Measurements from ENCODE around the gene UBTD2.

The UBTD2 gene

GRCh38 chr5:172322028-172322965 lies 38.7 kb upstream of the UBTD2 start:
- H3K27me3 ChIP-seq (ENCODE audit: control insufficient read depth in 3 of 3, insufficient read depth in 3 of 3, low read depth in 1 of 3, low read length in 3 of 3) = no peaks in the 10 kb centered on the region
- whole genome bisulfite sequencing, 2 donors (ENCODE audit: extremely low coverage in 2 of 2, insufficient read length in 2 of 2, insufficient replicate concordance in 1 of 2) = no CpG with 5 or more reads among the region's 9 CpGs
- peaks cover 0 to 3% of the 10 kb centered on the region in 2 donors for H3K4me1 ChIP-seq (ENCODE audit: control insufficient read depth in 2 of 2, insufficient read depth in 1 of 2, low read depth in 1 of 2, low read length in 2 of 2)
- H2BK5ac ChIP-seq (ENCODE audit: low read length) = no peak overlapping the region
- no peak overlapping the region for H2BK120ac ChIP-seq (ENCODE audit: low read depth, low read length)
- H2AFZ ChIP-seq (ENCODE audit: low read length) = peak overlapping the region; percentile 81
- H3K18ac ChIP-seq (ENCODE audit: low read length) = no peak overlapping the region
- H2AK5ac ChIP-seq (ENCODE audit: low read depth, low read length) = no peak overlapping the region
- no peak overlapping the region for H3K4me2 ChIP-seq (ENCODE audit: insufficient read depth, low read length, poor library complexity, severe bottlenecking)
- no peaks in the 10 kb centered on the region for H3K9me3 ChIP-seq (replicated peaks in 1 of 2; ENCODE audit: control insufficient read depth in 2 of 2, insufficient read depth in 1 of 2, low read depth in 1 of 2, low read length in 2 of 2)
- H3K23ac ChIP-seq (ENCODE audit: low read depth, low read length, poor library complexity) = no peak overlapping the region
- no peak overlapping the region for H3K9ac ChIP-seq (ENCODE audit: low read depth, low read length, poor library complexity)
- no peak overlapping the region for H3K27ac ChIP-seq (replicated peaks; ENCODE audit: low read length)
- no peak overlapping the region for H4K91ac ChIP-seq (ENCODE audit: low read depth, low read length, poor library complexity)
- no peak for DNase-seq (ENCODE audit: low spot score)
- H3K79me1 ChIP-seq (ENCODE audit: low read depth, low read length) = peaks cover 2% of the 10 kb centered on the region
- no peaks in the 10 kb centered on the region for H3K36me3 ChIP-seq (replicated peaks in 1 of 2; ENCODE audit: control insufficient read depth in 2 of 2, insufficient read depth in 2 of 2, low read length in 2 of 2)
- no peak overlapping the region for H3K4me3 ChIP-seq (ENCODE audit: low read length in 2 of 2)
- no peak overlapping the region for H2BK12ac ChIP-seq (ENCODE audit: low read length)
- no peak overlapping the region for H3K4ac ChIP-seq (ENCODE audit: low read length)
- no peak overlapping the region for H4K8ac ChIP-seq (ENCODE audit: low read depth, low read length)
- no peak overlapping the region for H3K14ac ChIP-seq (ENCODE audit: low read length)
- H2BK15ac ChIP-seq (ENCODE audit: low read length) = no peak overlapping the region

- Histone ChIP-seq H3K36me3 (replicated peaks in 1 of 2; ENCODE audit: control insufficient read depth in 2 of 2, insufficient read depth in 2 of 2, low read length in 2 of 2) (no peaks in the 10 kb centered on the region), H2BK15ac (ENCODE audit: low read length) (no peak overlapping the region), H3K27me3 (ENCODE audit: control insufficient read depth in 3 of 3, insufficient read depth in 3 of 3, low read depth in 1 of 3, low read length in 3 of 3) (no peaks in the 10 kb centered on the region), H2BK12ac (ENCODE audit: low read length) (no peak overlapping the region), H2BK5ac (ENCODE audit: low read length) (no peak overlapping the region), H3K27ac (replicated peaks; ENCODE audit: low read length) (no peak overlapping the region), H3K4me2 (ENCODE audit: insufficient read depth, low read length, poor library complexity, severe bottlenecking) (no peak overlapping the region), H3K9me3 (replicated peaks in 1 of 2; ENCODE audit: control insufficient read depth in 2 of 2, insufficient read depth in 1 of 2, low read depth in 1 of 2, low read length in 2 of 2) (no peaks in the 10 kb centered on the region), H3K4me1 (ENCODE audit: control insufficient read depth in 2 of 2, insufficient read depth in 1 of 2, low read depth in 1 of 2, low read length in 2 of 2) (peaks cover 0 to 3% of the 10 kb centered on the region in 2 donors), H4K8ac (ENCODE audit: low read depth, low read length) (no peak overlapping the region), H3K14ac (ENCODE audit: low read length) (no peak overlapping the region), H3K23ac (ENCODE audit: low read depth, low read length, poor library complexity) (no peak overlapping the region), H3K9ac (ENCODE audit: low read depth, low read length, poor library complexity) (no peak overlapping the region), H2AFZ (ENCODE audit: low read length) (peak overlapping the region; percentile 81), H4K91ac (ENCODE audit: low read depth, low read length, poor library complexity) (no peak overlapping the region), H2BK120ac (ENCODE audit: low read depth, low read length) (no peak overlapping the region), H3K4ac (ENCODE audit: low read length) (no peak overlapping the region), H3K4me3 (ENCODE audit: low read length in 2 of 2) (no peak overlapping the region), H2AK5ac (ENCODE audit: low read depth, low read length) (no peak overlapping the region), H3K18ac (ENCODE audit: low read length) (no peak overlapping the region), H3K79me1 (ENCODE audit: low read depth, low read length) (peaks cover 2% of the 10 kb centered on the region)
- DNase-seq (ENCODE audit: low spot score) = no peak
Measured at GRCh38 chr5:172321593-172321992, 38.0 kb upstream of the UBTD2 start.

DNA sequence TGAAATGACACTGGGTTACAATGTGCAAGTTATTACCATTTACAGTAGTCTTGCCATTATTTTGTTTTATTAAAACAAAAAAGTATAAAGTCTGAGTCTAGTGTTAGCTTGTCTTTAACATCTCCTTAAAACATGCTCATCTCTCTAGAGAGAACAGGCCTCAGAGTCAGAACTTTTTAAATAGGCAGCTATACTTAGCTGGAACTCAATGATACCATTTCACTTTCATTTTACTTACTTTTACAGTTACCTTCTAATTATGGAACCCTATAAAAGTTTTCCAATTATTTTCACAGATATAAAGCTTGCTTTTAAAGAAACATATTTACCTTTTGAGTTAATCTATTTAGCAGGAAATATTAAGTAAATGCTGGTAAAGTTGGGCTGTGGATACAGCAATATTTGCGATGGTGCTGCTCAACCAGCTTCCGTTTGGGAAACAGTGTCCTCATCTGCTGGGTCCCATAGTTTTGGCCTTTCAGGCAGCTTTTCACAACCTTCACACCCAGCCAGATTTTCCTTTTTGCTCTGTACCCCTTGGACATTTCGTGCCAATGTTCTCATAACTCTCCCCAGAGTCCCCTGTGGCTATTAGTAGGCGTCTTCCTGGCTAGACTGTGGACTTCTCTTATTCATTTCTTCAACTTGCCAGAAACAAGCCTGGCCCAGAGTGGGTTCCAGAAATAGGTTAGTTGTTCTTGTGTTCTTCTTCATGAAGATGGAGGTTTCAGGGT lies 36.3 kb upstream of the UBTD2 start:
- no peak overlapping the region for H3K23ac ChIP-seq (ENCODE audit: low read depth, low read length, poor library complexity)
- peaks cover 0 to 3% of the 10 kb centered on the region in 2 donors for H3K4me1 ChIP-seq (ENCODE audit: control insufficient read depth in 2 of 2, insufficient read depth in 1 of 2, low read depth in 1 of 2, low read length in 2 of 2)
- H2AK5ac ChIP-seq (ENCODE audit: low read depth, low read length) = no peak overlapping the region
- H2BK120ac ChIP-seq (ENCODE audit: low read depth, low read length) = no peak overlapping the region
- H3K27me3 ChIP-seq (ENCODE audit: control insufficient read depth in 3 of 3, insufficient read depth in 3 of 3, low read depth in 1 of 3, low read length in 3 of 3) = no peaks in the 10 kb centered on the region
- no peak for DNase-seq (ENCODE audit: low spot score)
- H3K9ac ChIP-seq (ENCODE audit: low read depth, low read length, poor library complexity) = no peak overlapping the region
- no CpG with 5 or more reads among the region's 4 CpGs for WGBS, 2 donors (ENCODE audit: extremely low coverage in 2 of 2, insufficient read length in 2 of 2, insufficient replicate concordance in 1 of 2)
- no peak overlapping the region for H2BK12ac ChIP-seq (ENCODE audit: low read length)
- H2BK5ac ChIP-seq (ENCODE audit: low read length) = no peak overlapping the region
- no peak overlapping the region for H3K4me2 ChIP-seq (ENCODE audit: insufficient read depth, low read length, poor library complexity, severe bottlenecking)
- no peak overlapping the region for H3K4me3 ChIP-seq (ENCODE audit: low read length in 2 of 2)
- no peak overlapping the region for H3K27ac ChIP-seq (replicated peaks; ENCODE audit: low read length)
- no peak overlapping the region for H3K18ac ChIP-seq (ENCODE audit: low read length)
- H3K79me1 ChIP-seq (ENCODE audit: low read depth, low read length) = peaks cover 2% of the 10 kb centered on the region
- H3K14ac ChIP-seq (ENCODE audit: low read length) = no peak overlapping the region
- no peak overlapping the region for H3K4ac ChIP-seq (ENCODE audit: low read length)
- no peak overlapping the region for H4K8ac ChIP-seq (ENCODE audit: low read depth, low read length)
- no peaks in the 10 kb centered on the region for H3K36me3 ChIP-seq (replicated peaks in 1 of 2; ENCODE audit: control insufficient read depth in 2 of 2, insufficient read depth in 2 of 2, low read length in 2 of 2)
- H3K9me3 ChIP-seq (replicated peaks in 1 of 2; ENCODE audit: control insufficient read depth in 2 of 2, insufficient read depth in 1 of 2, low read depth in 1 of 2, low read length in 2 of 2) = no peaks in the 10 kb centered on the region
- H2BK15ac ChIP-seq (ENCODE audit: low read length) = no peak overlapping the region
- peak overlapping the region; percentile 29 for H2AFZ ChIP-seq (ENCODE audit: low read length)
- H4K91ac ChIP-seq (ENCODE audit: low read depth, low read length, poor library complexity) = no peak overlapping the region
